A673 (cell line): ENCODE measurements around the gene FARP1. TPM values are rescaled to one million over a fixed set of nuclear protein-coding genes. Genes with fewer than 3 reads are reported as not detected.
A peak's percentile ranks its signal among the peaks of the same experiment; 100 is the strongest.

Source experiments
- BruUV-seq: library from RNA; stranded (reverse); fragments of 400-500 nt; replicated peaks from 2 replicates; lab custom pipeline; 2021; lab: Mats Ljungman, UMichigan
- CTCF ChIA-PET: fragments of 300-600 bp; sonication (Branson Sonifier 250); formaldehyde crosslinking; loops from one replicate; lab custom pipeline; 2022; ENCODE audit warnings: antibody characterized with exemption; lab: Charles Lee
- POLR2A ChIA-PET: fragments of 300-600 bp; sonication (Branson Sonifier 250); formaldehyde crosslinking; loops from one replicate; lab custom pipeline; 2022; ENCODE audit warnings: antibody characterized with exemption; ENCODE audit not compliant: low non-redundant PET; lab: Charles Lee
- DNase-seq: peaks from one replicate; pipeline ENCODE4 v3.0.0-alpha.2; 2015; ENCODE audit warnings: low spot score
- H3K27ac ChIP-seq: fragments of 200-600 bp; sonication (generic); 2 replicates; pipeline ENCODE4 v1.5.1; 2016; ENCODE audit warnings: mixed run types, low read depth, mild to moderate bottlenecking, mixed read lengths, antibody characterized with exemption, low read length; ENCODE audit not compliant: poor library complexity, severe bottlenecking
- H3K27me3 ChIP-seq: fragments of 200-600 bp; sonication (generic); replicated peaks from 2 replicates; pipeline ENCODE4 v1.6.1; 2017; ENCODE audit warnings: mixed run types, low read depth, mild to moderate bottlenecking, mixed read lengths, antibody characterized with exemption, low read length; ENCODE audit not compliant: insufficient read depth, poor library complexity
- H3K36me3 ChIP-seq: fragments of 200-600 bp; sonication (generic); 2 replicates; pipeline ENCODE4 v1.6.1; 2016; ENCODE audit warnings: mixed run types, mild to moderate bottlenecking, mixed read lengths, antibody characterized with exemption, low read length; ENCODE audit not compliant: insufficient read depth, poor library complexity, severe bottlenecking
- H3K4me1 ChIP-seq: fragments of 200-600 bp; sonication (generic); 2 replicates; pipeline ENCODE4 v1.6.1; 2017; ENCODE audit warnings: mixed run types, mild to moderate bottlenecking, mixed read lengths, antibody characterized with exemption, low read length; ENCODE audit not compliant: insufficient read depth, poor library complexity, severe bottlenecking
- H3K4me3 ChIP-seq: fragments of 200-600 bp; sonication (generic); 2 replicates; pipeline ENCODE4 v1.5.1; 2016; ENCODE audit warnings: low read depth, mixed run types, mild to moderate bottlenecking, mixed read lengths, low read length; ENCODE audit not compliant: poor library complexity, severe bottlenecking
- H3K9me3 ChIP-seq: fragments of 200-600 bp; sonication (generic); 2 replicates; pipeline ENCODE4 v1.6.1; 2016; ENCODE audit warnings: mixed run types, low read depth, mild to moderate bottlenecking, mixed read lengths, antibody characterized with exemption, low read length; ENCODE audit not compliant: poor library complexity, severe bottlenecking
- EZH2 ChIP-seq: fragments of 200-600 bp; sonication (generic); IDR thresholded peaks from 2 replicates; pipeline ENCODE4 v1.6.1; 2017; ENCODE audit warnings: borderline replicate concordance, low read depth, mild to moderate bottlenecking, mixed read lengths, antibody characterized with exemption, low read length; ENCODE audit not compliant: poor library complexity, severe bottlenecking
- intact Hi-C: fragments of 100-400 bp; cut with micrococcal nuclease; formaldehyde crosslinking; loops from one replicate; pipeline ENCODE4 v1.10.0; 2022; ENCODE audit not compliant: unreplicated experiment
- total RNA-seq: library from RNA; stranded (reverse); gene quantifications from 2 replicates; pipeline ENCODE4 v1.2.3, GENCODE V29; 2021
- TF ChIP-seq, protein P1 (sequence below): fragments of 300-800, 200-600 bp; sonication (generic); conservative IDR thresholded peaks from 2 replicates; pipeline ENCODE4 v1.5.1; 2017; ENCODE audit warnings: low read depth, mild to moderate bottlenecking, antibody characterized with exemption, low read length, moderate library complexity, mixed read lengths

The FARP1 gene
- total RNA-seq, 1 experiment from 2014 or later: 177 TPM

- Histone ChIP-seq H3K27me3 (no peaks in the 10 kb centered on the region), H3K4me3 (peak overlapping the region; percentile 85), H3K9me3 (no peaks in the 10 kb centered on the region), H3K36me3 (no peaks in the 10 kb centered on the region), H3K27ac (peak overlapping the region; percentile 69), H3K4me1 (peaks cover 25% of the 10 kb centered on the region)
- ChIA-PET POLR2A (no interaction called here), CTCF (interaction anchor here (0.8 kb wide), 1 partner anchor 108 kb away, joined by 4 read pairs; no protein-coding TSS in a partner anchor)
- TF ChIP-seq EZH2: no peak
- TF ChIP-seq, protein P1, sequence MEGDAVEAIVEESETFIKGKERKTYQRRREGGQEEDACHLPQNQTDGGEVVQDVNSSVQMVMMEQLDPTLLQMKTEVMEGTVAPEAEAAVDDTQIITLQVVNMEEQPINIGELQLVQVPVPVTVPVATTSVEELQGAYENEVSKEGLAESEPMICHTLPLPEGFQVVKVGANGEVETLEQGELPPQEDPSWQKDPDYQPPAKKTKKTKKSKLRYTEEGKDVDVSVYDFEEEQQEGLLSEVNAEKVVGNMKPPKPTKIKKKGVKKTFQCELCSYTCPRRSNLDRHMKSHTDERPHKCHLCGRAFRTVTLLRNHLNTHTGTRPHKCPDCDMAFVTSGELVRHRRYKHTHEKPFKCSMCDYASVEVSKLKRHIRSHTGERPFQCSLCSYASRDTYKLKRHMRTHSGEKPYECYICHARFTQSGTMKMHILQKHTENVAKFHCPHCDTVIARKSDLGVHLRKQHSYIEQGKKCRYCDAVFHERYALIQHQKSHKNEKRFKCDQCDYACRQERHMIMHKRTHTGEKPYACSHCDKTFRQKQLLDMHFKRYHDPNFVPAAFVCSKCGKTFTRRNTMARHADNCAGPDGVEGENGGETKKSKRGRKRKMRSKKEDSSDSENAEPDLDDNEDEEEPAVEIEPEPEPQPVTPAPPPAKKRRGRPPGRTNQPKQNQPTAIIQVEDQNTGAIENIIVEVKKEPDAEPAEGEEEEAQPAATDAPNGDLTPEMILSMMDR: no peak
- DNase-seq: no peak
- intact Hi-C loops: loop anchor here (5.0 to 10.0 kb wide), 5 partner anchors 76 to 306 kb away; no protein-coding TSS in a partner anchor
- BruUV-seq: no TSS peak
Measured at GRCh38 chr13:98141509-98142379, 1.1 kb upstream of the FARP1 start.

GRCh38 chr13:98143157-98143553 is 261 bp downstream of the FARP1 start:
- peak overlapping the region; percentile 82 for H3K27ac ChIP-seq
- POLR2A ChIA-PET: no interaction called here

DNA sequence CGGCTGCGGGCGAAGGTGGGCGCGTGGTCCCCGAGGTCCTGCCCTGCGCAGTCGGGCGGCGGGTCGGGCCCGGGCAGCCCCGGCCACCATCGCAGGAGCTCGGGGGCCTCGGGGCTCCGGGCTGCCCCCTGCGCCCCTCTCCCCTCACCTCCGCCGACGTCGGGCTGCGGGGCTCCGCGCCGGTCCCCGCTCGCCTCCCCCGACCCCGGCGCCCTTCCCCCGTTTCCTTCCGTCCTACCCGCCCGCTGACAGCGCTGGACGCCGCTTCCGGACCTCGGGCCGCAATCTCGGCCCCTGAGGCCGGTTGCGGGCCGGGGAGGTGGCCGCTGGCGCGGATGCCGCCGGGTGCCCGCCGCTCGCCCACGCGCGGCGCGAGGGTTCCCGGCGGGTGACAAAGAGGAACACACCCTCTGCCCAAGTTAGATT is 720 bp downstream of the FARP1 start:
- Histone ChIP-seq H3K27me3 (no peaks in the 10 kb centered on the region), H3K4me1 (peaks cover 36% of the 10 kb centered on the region), H3K9me3 (no peaks in the 10 kb centered on the region), H3K4me3 (peak overlapping the region; percentile 85), H3K36me3 (no peaks in the 10 kb centered on the region), H3K27ac (peak overlapping the region; percentile 82)
- no peak for DNase-seq
- BruUV-seq: no TSS peak
- TF ChIP-seq, protein P1: no peak
- no peak for TF ChIP-seq EZH2
- intact Hi-C loops: loop anchor here (5.0 to 10.0 kb wide), 5 partner anchors 74 to 304 kb away; no protein-coding TSS in a partner anchor
- ChIA-PET CTCF (no interaction called here), POLR2A (no interaction called here)

More at GRCh38 chr13:98143157-98143553, 261 bp downstream of the FARP1 start:
- peaks cover 36% of the 10 kb centered on the region for H3K4me1 ChIP-seq
- H3K36me3 ChIP-seq: no peaks in the 10 kb centered on the region
- no peaks in the 10 kb centered on the region for H3K9me3 ChIP-seq
- peak; percentile 29 for DNase-seq
- BruUV-seq: no TSS peak
- intact Hi-C loops: loop anchor here (5.0 to 10.0 kb wide), 5 partner anchors 74 to 304 kb away; no protein-coding TSS in a partner anchor
- peak overlapping the region; percentile 85 for H3K4me3 ChIP-seq
- TF ChIP-seq, protein P1: no peak
- TF ChIP-seq EZH2: no peak
- CTCF ChIA-PET: no interaction called here
- no peaks in the 10 kb centered on the region for H3K27me3 ChIP-seq
